Erythroblast (primary cell): ENCODE measurements around the gene CDKN1A.

Experiments
- GATA1 ChIP-seq: IDR thresholded peaks from 2 replicates; pipeline ENCODE4 v1.6.1; 2011; ENCODE audit warnings: low read depth, mild to moderate bottlenecking, control low read depth, low read length, moderate library complexity
- POLR2A ChIP-seq: IDR thresholded peaks from 2 replicates; pipeline ENCODE4 v1.6.1; 2011; ENCODE audit warnings: mild to moderate bottlenecking, low read length

GRCh38 chr6:36663504-36664446, 14.7 kb upstream of the CDKN1A start:
- TF ChIP-seq POLR2A (no peak), GATA1 (no peak)
